GM12801 (cell line): ENCODE measurements around the gene ARHGAP44.
A peak's percentile ranks its signal among the peaks of the same experiment; 100 is the strongest.

Experiments used
- CTCF ChIP-seq: IDR thresholded peaks from one replicate; pipeline ENCODE4 v1.5.1; 2011; ENCODE audit warnings: control low read depth; ENCODE audit not compliant: insufficient read length; ENCODE audit errors: extremely low read depth

The ARHGAP44 gene

GRCh38 chr17:13030056-13030455, 240.8 kb downstream of the ARHGAP44 start:
- no peak for TF ChIP-seq CTCF

GRCh38 chr17:13030459-13031300, 241.4 kb downstream of the ARHGAP44 start:
- TF ChIP-seq CTCF: no peak

- peak; percentile 52 for TF ChIP-seq CTCF
These were observed 242.5 kb downstream of the ARHGAP44 start for GRCh38 chr17:13031718-13032350.

GRCh38 chr17:13035420-13035819, 246.1 kb downstream of the ARHGAP44 start:
- no peak for TF ChIP-seq CTCF

- no peak for TF ChIP-seq CTCF
These were observed 247.5 kb downstream of the ARHGAP44 start for GRCh38 chr17:13036751-13037150.

GRCh38 chr17:13038931-13039665, 249.8 kb downstream of the ARHGAP44 start:
- TF ChIP-seq CTCF: no peak
